Measurements from ENCODE around the gene CSMD2. TPM values are rescaled to one million over a fixed set of nuclear protein-coding genes. Genes with fewer than 3 reads are reported as not detected.

CSMD2 gene
- total and polyA plus RNA-seq, 7 experiments from 2014 or later: 0.02 TPM; not detected in 6

DNA sequence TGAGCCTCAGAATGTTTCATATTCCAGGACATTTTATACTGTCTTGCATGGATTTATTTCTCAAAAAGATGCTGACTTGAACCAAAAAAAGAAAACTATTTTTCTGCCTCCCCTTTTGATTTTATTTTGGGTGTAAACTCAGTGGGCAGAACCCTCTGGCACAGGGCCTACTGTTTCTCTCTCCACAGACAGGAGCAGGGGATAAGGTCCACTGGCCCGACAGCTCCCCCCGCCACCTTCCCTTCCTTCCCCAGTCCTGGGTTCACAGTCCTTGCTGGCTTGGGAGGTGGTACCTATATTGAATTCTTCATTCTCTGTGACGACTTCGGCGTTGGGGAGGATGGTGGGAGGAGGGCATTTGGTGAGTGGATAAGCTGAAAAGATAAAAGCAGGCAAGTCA, 578.2 kb downstream of the CSMD2 start:
- peaks cover 0 to 2% (median 0%) of the 10 kb centered on the region in 7 donors for H3K4me1 Mint-ChIP-seq
- Histone ChIP-seq H3K27me3 (ENCODE audit: control insufficient read depth in 2 of 2, insufficient read depth in 2 of 2, low read length in 2 of 2) (no peaks in the 10 kb centered on the region), H3K36me3 (ENCODE audit: control insufficient read depth in 2 of 3, insufficient read depth in 3 of 3, low read length in 3 of 3) (no peaks in the 10 kb centered on the region), H3K9me3 (ENCODE audit: control insufficient read depth in 2 of 3, low read length in 3 of 3) (no peaks in the 10 kb centered on the region), H3K4me3 (ENCODE audit: low read length) (no peak overlapping the region), H3K4me1 (ENCODE audit: control insufficient read depth in 2 of 2, insufficient read depth in 2 of 2, low read length in 2 of 2) (no peaks in the 10 kb centered on the region), H3K27ac (ENCODE audit: low read depth, low read length) (no peak overlapping the region)
- intact Hi-C loops (cut with micrococcal nuclease): no loop called here
- CTCF ChIA-PET: no interaction called here
- ATAC-seq (no peak), DNase-seq (no peak)
- H3K9me3 Mint-ChIP-seq: peaks cover 0 to 1% (median 0%) of the 10 kb centered on the region in 11 donors
- no peak overlapping the region for H3K4me3 Mint-ChIP-seq
- POLR2A ChIA-PET: no interaction called here
- no peaks in the 10 kb centered on the region for H3K36me3 Mint-ChIP-seq
- no peak overlapping the region for H3K27ac Mint-ChIP-seq
- H3K27me3 Mint-ChIP-seq: peaks cover 0 to 15% (median 9%) of the 10 kb centered on the region in 5 donors

DNA sequence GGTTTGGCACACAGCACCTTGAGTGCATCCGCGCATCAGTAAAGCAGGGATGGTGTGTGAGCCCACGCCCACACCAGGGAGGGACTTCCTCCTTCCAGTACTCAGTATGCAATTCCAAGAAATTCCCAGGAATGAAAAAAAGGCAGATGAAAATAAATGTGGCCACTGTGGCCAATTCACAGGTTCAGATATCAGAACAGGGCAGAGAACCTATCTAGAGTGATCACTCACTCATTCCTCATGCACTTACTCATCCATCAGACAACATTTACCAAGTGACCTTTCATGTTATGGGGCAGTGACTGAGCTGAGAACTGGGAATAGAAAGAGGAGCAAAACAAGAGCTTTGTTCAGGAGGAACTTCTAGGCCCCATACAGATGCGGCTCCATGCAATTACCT, 578.9 kb downstream of the CSMD2 start:
- Histone ChIP-seq H3K4me1 (ENCODE audit: control insufficient read depth in 2 of 2, insufficient read depth in 2 of 2, low read length in 2 of 2) (no peaks in the 10 kb centered on the region), H3K36me3 (ENCODE audit: control insufficient read depth in 2 of 3, insufficient read depth in 3 of 3, low read length in 3 of 3) (no peaks in the 10 kb centered on the region), H3K27me3 (ENCODE audit: control insufficient read depth in 2 of 2, insufficient read depth in 2 of 2, low read length in 2 of 2) (no peaks in the 10 kb centered on the region), H3K4me3 (ENCODE audit: low read length) (no peak overlapping the region), H3K9me3 (ENCODE audit: control insufficient read depth in 2 of 3, low read length in 3 of 3) (no peaks in the 10 kb centered on the region), H3K27ac (ENCODE audit: low read depth, low read length) (no peak overlapping the region)
- Mint-ChIP-seq H3K4me3 (no peak overlapping the region), H3K27ac (no peak overlapping the region), H3K36me3 (no peaks in the 10 kb centered on the region), H3K9me3 (peaks cover 0 to 1% (median 0%) of the 10 kb centered on the region in 11 donors), H3K4me1 (peaks cover 0 to 2% (median 0%) of the 10 kb centered on the region in 7 donors), H3K27me3 (peaks cover 0 to 18% (median 12%) of the 10 kb centered on the region in 5 donors)
- intact Hi-C loops (cut with micrococcal nuclease): no loop called here
- no peak for DNase-seq
- POLR2A ChIA-PET: no interaction called here
- CTCF ChIA-PET: no interaction called here
- no peak for ATAC-seq

DNA sequence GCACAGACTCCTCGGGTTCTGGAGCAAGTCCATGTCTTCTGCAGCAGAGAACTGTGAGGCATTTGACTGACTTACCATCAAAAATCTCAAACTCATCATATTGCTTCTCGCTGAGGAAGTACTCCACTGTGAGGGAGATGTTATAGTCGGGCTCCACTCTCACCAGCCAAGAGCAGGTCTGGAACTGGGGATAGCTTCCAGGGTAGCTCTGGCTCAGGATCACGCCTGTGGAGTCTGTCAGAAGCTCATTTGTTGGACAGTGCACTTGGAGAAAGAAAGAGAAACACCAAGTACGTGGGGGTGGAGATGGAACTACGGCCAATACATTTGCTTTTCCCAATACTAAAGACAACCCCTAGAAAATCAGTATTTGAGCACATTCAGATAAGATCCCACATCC, 581.5 kb downstream of the CSMD2 start:
- H3K27me3 Mint-ChIP-seq: peaks cover 0 to 24% (median 19%) of the 10 kb centered on the region in 5 donors
- H3K4me3 ChIP-seq (ENCODE audit: low read length): no peak overlapping the region
- peaks cover 0 to 2% (median 0%) of the 10 kb centered on the region in 7 donors for H3K4me1 Mint-ChIP-seq
- POLR2A ChIA-PET: no interaction called here
- ATAC-seq: no peak
- no peak overlapping the region for H3K4me3 Mint-ChIP-seq
- H3K27me3 ChIP-seq (ENCODE audit: control insufficient read depth in 2 of 2, insufficient read depth in 2 of 2, low read length in 2 of 2): no peaks in the 10 kb centered on the region
- no peaks in the 10 kb centered on the region for H3K36me3 Mint-ChIP-seq
- CTCF ChIA-PET: no interaction called here
- no peaks in the 10 kb centered on the region for H3K4me1 ChIP-seq (ENCODE audit: control insufficient read depth in 2 of 2, insufficient read depth in 2 of 2, low read length in 2 of 2)
- no peak overlapping the region for H3K27ac Mint-ChIP-seq
- intact Hi-C loops (cut with micrococcal nuclease): no loop called here
- DNase-seq: no peak
- no peaks in the 10 kb centered on the region for H3K36me3 ChIP-seq (ENCODE audit: control insufficient read depth in 2 of 3, insufficient read depth in 3 of 3, low read length in 3 of 3)
- no peaks in the 10 kb centered on the region for H3K9me3 ChIP-seq (ENCODE audit: control insufficient read depth in 2 of 3, low read length in 3 of 3)
- no peak overlapping the region for H3K27ac ChIP-seq (ENCODE audit: low read depth, low read length)
- H3K9me3 Mint-ChIP-seq: peaks cover 0 to 1% (median 0%) of the 10 kb centered on the region in 11 donors

DNA sequence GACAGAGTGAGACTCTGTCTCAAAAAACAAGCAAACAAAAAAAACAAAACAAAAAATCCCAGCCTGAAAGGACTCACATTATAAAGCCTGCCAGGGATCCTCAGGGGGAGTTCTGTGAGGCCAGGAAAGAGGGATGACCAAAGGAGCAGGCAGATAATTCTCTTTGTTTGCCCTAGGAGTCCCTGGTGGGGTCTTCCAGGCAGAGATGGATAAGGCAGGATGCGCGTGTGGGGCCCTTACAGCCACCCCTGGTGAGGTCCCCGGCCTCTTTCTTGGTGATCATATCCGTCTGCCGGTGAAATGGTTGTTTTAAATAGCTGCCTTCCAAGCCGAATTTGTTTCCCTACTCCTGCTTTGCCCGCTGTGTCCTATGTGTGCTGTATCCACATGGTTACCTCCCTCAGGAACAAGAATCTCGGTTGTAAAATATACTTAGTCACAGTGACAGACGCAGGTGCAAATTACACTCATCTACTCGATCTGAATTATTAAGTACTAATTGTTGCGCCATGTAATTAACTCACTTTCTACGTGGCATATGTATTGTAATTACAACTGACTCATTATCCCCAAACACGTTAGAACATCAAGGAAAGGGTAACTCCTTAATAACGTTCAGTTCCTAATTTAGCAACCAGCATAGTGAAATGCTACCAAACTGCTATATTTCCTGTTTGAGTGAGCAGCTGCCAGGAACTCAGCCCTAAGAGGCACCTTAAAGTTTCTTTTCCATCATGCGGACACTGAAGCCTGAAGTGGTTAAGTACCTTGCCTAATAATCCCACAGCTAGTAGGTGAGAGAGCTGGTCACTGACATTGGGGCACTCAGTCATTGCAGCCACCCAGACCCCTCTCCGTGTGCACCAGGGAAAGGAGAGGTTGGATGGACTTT, 586.2 kb downstream of the CSMD2 start:
- Histone ChIP-seq H3K4me1 (ENCODE audit: control insufficient read depth in 2 of 2, insufficient read depth in 2 of 2, low read length in 2 of 2) (no peaks in the 10 kb centered on the region), H3K4me3 (ENCODE audit: low read length) (no peak overlapping the region), H3K9me3 (ENCODE audit: control insufficient read depth in 2 of 3, low read length in 3 of 3) (no peaks in the 10 kb centered on the region), H3K36me3 (ENCODE audit: control insufficient read depth in 2 of 3, insufficient read depth in 3 of 3, low read length in 3 of 3) (no peaks in the 10 kb centered on the region), H3K27ac (ENCODE audit: low read depth, low read length) (no peak overlapping the region), H3K27me3 (ENCODE audit: control insufficient read depth in 2 of 2, insufficient read depth in 2 of 2, low read length in 2 of 2) (no peaks in the 10 kb centered on the region)
- H3K9me3 Mint-ChIP-seq: peaks cover 0 to 1% (median 0%) of the 10 kb centered on the region in 11 donors
- H3K27me3 Mint-ChIP-seq: peaks cover 2 to 57% (median 40%) of the 10 kb centered on the region in 5 donors
- H3K36me3 Mint-ChIP-seq: no peaks in the 10 kb centered on the region
- no peak for ATAC-seq
- ChIA-PET POLR2A (no interaction called here), CTCF (no interaction called here)
- H3K4me1 Mint-ChIP-seq: peaks cover 0 to 6% (median 0%) of the 10 kb centered on the region in 7 donors
- no peak overlapping the region for H3K27ac Mint-ChIP-seq
- no peak for DNase-seq
- no peak overlapping the region for H3K4me3 Mint-ChIP-seq
- intact Hi-C loops (cut with micrococcal nuclease): no loop called here

DNA sequence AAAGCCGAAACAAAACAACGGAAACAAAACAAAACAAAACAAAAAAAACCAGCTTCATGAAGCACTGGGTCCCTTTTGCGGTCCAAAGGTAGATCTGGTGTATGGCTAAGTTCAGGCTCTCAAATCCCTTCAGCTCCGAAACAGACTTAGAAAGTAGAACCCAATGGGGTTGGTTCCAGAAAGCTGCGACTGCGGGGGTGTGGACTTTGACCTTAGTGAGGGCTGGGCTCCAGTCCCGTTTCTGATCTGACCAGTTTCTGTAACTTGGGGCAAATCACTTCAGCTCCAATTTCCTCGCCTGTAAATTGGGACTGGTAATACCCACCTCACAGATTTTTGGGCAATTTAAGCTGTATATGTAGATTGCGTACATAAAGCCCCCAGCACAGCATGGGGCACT, 587.4 kb downstream of the CSMD2 start:
- H3K4me1 ChIP-seq (ENCODE audit: control insufficient read depth in 2 of 2, insufficient read depth in 2 of 2, low read length in 2 of 2): no peaks in the 10 kb centered on the region
- H3K27me3 ChIP-seq (ENCODE audit: control insufficient read depth in 2 of 2, insufficient read depth in 2 of 2, low read length in 2 of 2): no peaks in the 10 kb centered on the region
- no peak overlapping the region for H3K27ac ChIP-seq (ENCODE audit: low read depth, low read length)
- H3K27ac Mint-ChIP-seq: no peak overlapping the region
- CTCF ChIA-PET: no interaction called here
- H3K27me3 Mint-ChIP-seq: peaks cover 2 to 66% (median 50%) of the 10 kb centered on the region in 5 donors
- no peak overlapping the region for H3K4me3 Mint-ChIP-seq
- no peak for ATAC-seq
- POLR2A ChIA-PET: no interaction called here
- intact Hi-C loops (cut with micrococcal nuclease): no loop called here
- no peaks in the 10 kb centered on the region for H3K9me3 ChIP-seq (ENCODE audit: control insufficient read depth in 2 of 3, low read length in 3 of 3)
- H3K36me3 Mint-ChIP-seq: no peaks in the 10 kb centered on the region
- no peak for DNase-seq
- H3K9me3 Mint-ChIP-seq: peaks cover 0 to 5% (median 0%) of the 10 kb centered on the region in 11 donors
- H3K4me3 ChIP-seq (ENCODE audit: low read length): no peak overlapping the region
- H3K4me1 Mint-ChIP-seq: peaks cover 0 to 6% (median 0%) of the 10 kb centered on the region in 7 donors
- no peaks in the 10 kb centered on the region for H3K36me3 ChIP-seq (ENCODE audit: control insufficient read depth in 2 of 3, insufficient read depth in 3 of 3, low read length in 3 of 3)

DNA sequence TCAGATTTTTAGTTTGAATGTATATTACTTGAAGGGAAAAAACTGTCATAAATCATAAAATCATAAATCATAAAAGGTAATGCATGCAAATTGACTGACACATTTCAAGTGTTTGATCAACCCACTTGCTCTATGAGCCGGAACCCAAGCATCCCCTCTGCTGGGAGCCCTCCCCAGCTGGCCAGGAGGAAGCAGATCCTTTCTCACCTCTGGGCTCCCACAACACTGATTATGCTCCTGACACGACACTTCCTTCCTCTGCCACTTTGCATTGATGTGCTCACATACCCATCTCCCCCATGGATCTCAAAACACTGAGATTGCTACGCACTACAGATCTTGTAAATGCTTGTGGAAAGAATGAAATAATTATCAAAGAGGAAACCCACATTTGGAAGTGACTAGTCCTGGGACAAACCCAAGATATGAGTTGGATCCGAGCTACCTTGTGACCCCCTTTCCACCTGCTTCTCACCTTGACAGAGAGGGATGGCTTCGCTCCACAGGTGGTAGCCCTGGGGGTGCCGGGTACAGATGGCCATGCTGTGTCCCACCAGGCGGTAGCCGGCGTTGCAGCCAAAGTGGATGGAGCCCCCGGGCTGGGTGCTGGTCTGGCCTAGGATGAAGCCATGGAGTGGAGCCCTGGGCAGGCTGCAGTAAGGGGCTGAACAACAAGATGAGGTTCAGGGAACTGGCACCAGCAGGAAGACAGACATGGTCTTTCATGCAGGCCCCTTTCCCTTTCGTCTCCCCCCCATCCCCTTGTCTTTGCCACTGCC, 588.0 kb downstream of the CSMD2 start:
- Mint-ChIP-seq H3K27me3 (peaks cover 2 to 65% (median 53%) of the 10 kb centered on the region in 5 donors), H3K27ac (no peak overlapping the region)
- CTCF ChIA-PET: no interaction called here

More for the DNA sequence above, 588.0 kb downstream of the CSMD2 start:
- Histone ChIP-seq H3K36me3 (ENCODE audit: control insufficient read depth in 2 of 3, insufficient read depth in 3 of 3, low read length in 3 of 3) (no peaks in the 10 kb centered on the region), H3K4me3 (ENCODE audit: low read length) (no peak overlapping the region), H3K9me3 (ENCODE audit: control insufficient read depth in 2 of 3, low read length in 3 of 3) (no peaks in the 10 kb centered on the region), H3K4me1 (ENCODE audit: control insufficient read depth in 2 of 2, insufficient read depth in 2 of 2, low read length in 2 of 2) (no peaks in the 10 kb centered on the region), H3K27ac (ENCODE audit: low read depth, low read length) (no peak overlapping the region), H3K27me3 (ENCODE audit: control insufficient read depth in 2 of 2, insufficient read depth in 2 of 2, low read length in 2 of 2) (no peaks in the 10 kb centered on the region)
- peaks cover 0 to 4% (median 0%) of the 10 kb centered on the region in 7 donors for H3K4me1 Mint-ChIP-seq
- ATAC-seq (no peak), DNase-seq (no peak)
- H3K4me3 Mint-ChIP-seq: no peak overlapping the region
- H3K36me3 Mint-ChIP-seq: no peaks in the 10 kb centered on the region
- peaks cover 0 to 6% (median 0%) of the 10 kb centered on the region in 11 donors for H3K9me3 Mint-ChIP-seq
- POLR2A ChIA-PET: no interaction called here
- intact Hi-C loops (cut with micrococcal nuclease): no loop called here
